K562 (cell line): ENCODE results near the gene PRMT5. TPM values are rescaled to one million over a fixed set of nuclear protein-coding genes. Genes with fewer than 3 reads are reported as not detected.

ENCODE experiments used
- AFF1 ChIP-seq, 2 experiments: fragments of 450-650 bp; IDR thresholded peaks; 2 replicates each; pipeline ENCODE4 v1.6.1; 2018; ENCODE audit warnings: mild to moderate bottlenecking in 2 of 2, low read depth in 1 of 2; ENCODE audit not compliant: partially characterized antibody in 2 of 2
- ATF6 ChIP-seq: sonication (generic); formaldehyde crosslinking; IDR thresholded peaks from 2 replicates; pipeline ENCODE4 v1.4.0; 2020; ENCODE audit warnings: mild to moderate bottlenecking, missing genetic modification reagents
- BRF2 ChIP-seq: IDR thresholded peaks from 3 replicates; pipeline ENCODE4 v1.6.1; 2011; ENCODE audit warnings: borderline replicate concordance, mild to moderate bottlenecking; ENCODE audit not compliant: insufficient read length, insufficient read depth
- C11orf30 ChIP-seq: fragments of 450-650 bp; IDR thresholded peaks from 2 replicates; pipeline ENCODE4 v1.6.1; 2016; ENCODE audit warnings: low read depth, mild to moderate bottlenecking
- CBFB ChIP-seq: sonication (generic); formaldehyde crosslinking; IDR thresholded peaks from 2 replicates; pipeline ENCODE4 v1.4.0; 2020; ENCODE audit warnings: mild to moderate bottlenecking, missing genetic modification reagents
- CBX1 ChIP-seq: sonication (generic); IDR thresholded peaks from 2 replicates; pipeline ENCODE4 v1.6.1; 2016; ENCODE audit warnings: antibody characterized with exemption, low read depth, mild to moderate bottlenecking
- GATAD2B ChIP-seq: fragments of 450-650 bp; IDR thresholded peaks from 2 replicates; pipeline ENCODE4 v1.6.1; 2017; ENCODE audit warnings: mild to moderate bottlenecking, borderline replicate concordance
- GTF2E2 ChIP-seq: fragments of 200-800 bp; sonication (Bioruptor generic); IDR thresholded peaks from 2 replicates; pipeline ENCODE4 v1.6.1; 2016; ENCODE audit warnings: missing genetic modification characterization, missing compliant biosample characterization
- HMBOX1 ChIP-seq: sonication (generic); IDR thresholded peaks from 2 replicates; pipeline ENCODE4 v1.6.1; 2016
- MCM3 ChIP-seq: fragments of 450-650 bp; IDR thresholded peaks from 2 replicates; pipeline ENCODE4 v1.6.1; 2016
- NFRKB ChIP-seq: fragments of 450-650 bp; IDR thresholded peaks from 2 replicates; pipeline ENCODE4 v1.6.1; 2016; ENCODE audit warnings: low read depth
- POLR2G ChIP-seq: fragments of 200-400 bp; formaldehyde crosslinking; IDR thresholded peaks from 2 replicates; pipeline ENCODE4 v1.6.1; 2017; ENCODE audit warnings: low read depth, mild to moderate bottlenecking, antibody characterized with exemption, low read length, moderate library complexity
- PTTG1 ChIP-seq: fragments of 450-650 bp; IDR thresholded peaks from 2 replicates; pipeline ENCODE4 v1.6.1; 2016; ENCODE audit warnings: low read depth, mild to moderate bottlenecking, missing genetic modification characterization, missing compliant biosample characterization
- RAD21 ChIP-seq, 2 experiments: fragments of 250-450 bp in 1 of 2; fragments of 450-650 bp in 1 of 2; sonication (Bioruptor Pico) in 1 of 2; formaldehyde crosslinking in 1 of 2; IDR thresholded peaks in 1 of 2; conservative IDR thresholded peaks in 1 of 2; 2 replicates each; pipeline versions ENCODE4 v1.4.0 to v1.8.0; 2020 to 2022; ENCODE audit warnings: mild to moderate bottlenecking in 2 of 2, moderate library complexity in 1 of 2
- ZBTB9 ChIP-seq: fragments of 450-650 bp; formaldehyde crosslinking; IDR thresholded peaks from 2 replicates; pipeline ENCODE4 v1.4.0; 2020; ENCODE audit warnings: mild to moderate bottlenecking, moderate library complexity
- ZNF644 ChIP-seq: fragments of 200-800 bp; sonication (Bioruptor generic); IDR thresholded peaks from 2 replicates; pipeline ENCODE4 v1.6.1; 2016; ENCODE audit warnings: low read depth, missing genetic modification characterization, missing compliant biosample characterization
- ZNF695 ChIP-seq: fragments of 450-650 bp; formaldehyde crosslinking; IDR thresholded peaks from 2 replicates; pipeline ENCODE4 v1.4.0; 2020; ENCODE audit warnings: mild to moderate bottlenecking, moderate library complexity
- ZZZ3 ChIP-seq: fragments of 450-650 bp; IDR thresholded peaks from 2 replicates; pipeline ENCODE4 v1.6.1; 2016; ENCODE audit warnings: antibody characterized with exemption, mild to moderate bottlenecking, moderate library complexity
- polyA plus RNA-seq, 8 experiments: library from polyadenylated mRNA; depleted of rRNA in 4 of 8; stranded (reverse) in 5 of 8; unstranded in 3 of 8; fragments of >200 nt; fragmentation: Nextera tagmentation in 2 of 8; fragmentation: Illumina TruSeq in 1 of 8; extraction: Ambion mirVana in 2 of 8; extraction: Trizol in 1 of 8; gene quantifications; 2 replicates each; pipeline versions ENCODE4 v1.2.1 to v1.2.3, GENCODE V29; 2011 to 2014; ENCODE audit warnings: inconsistent platforms in 1 of 8, missing spikeins in 1 of 8
- total RNA-seq, 7 experiments: library from RNA; depleted of rRNA in 6 of 7; stranded (reverse); fragments of >200 nt in 6 of 7; fragmentation: Illumina TruSeq in 2 of 7; extraction: Trizol in 2 of 7; gene quantifications; 2 replicates each; pipeline versions ENCODE4 v1.2.1 to v1.2.3, GENCODE V29; 2011 to 2021; ENCODE audit warnings: low replicate concordance in 1 of 7

PRMT5 gene
- total and polyA plus RNA-seq, 9 of the 15 experiments (the other 6 are each of a cell fraction or from before 2014, with no cell fraction given), result 114 to 552 (median 222) TPM

GRCh38 chr14:22918804-22919600 lies 10.2 kb downstream of the PRMT5 start, which contains the start of gene RBM23 (continued):
- TF ChIP-seq CBX1, result no peak
- no peak; the same call in 1 of the 2 replicates for TF ChIP-seq ZNF644 (tag)
- peak; percentile 84 for TF ChIP-seq POLR2G
- TF ChIP-seq MCM3, result no peak
- TF ChIP-seq HMBOX1, result no peak
- TF ChIP-seq C11orf30, result peak; percentile 84
- no peak for TF ChIP-seq GTF2E2 (tag)
- TF ChIP-seq ATF6 (CRISPR knock-in tag), result no peak
- no peak for TF ChIP-seq RAD21 (CRISPR knock-in tag; conservative IDR thresholded peaks at IDR 0.05 in 1 of 2, IDR thresholded peaks at IDR 0.05 in 1 of 2)
- peak; percentile 96 for TF ChIP-seq NFRKB
- TF ChIP-seq PTTG1 (tag), result no peak
- TF ChIP-seq AFF1 (IDR thresholded peaks at IDR 0.05; ENCODE audit: low read depth in 1 of 2, partially characterized antibody in 2 of 2), result peak in 1 of 2 experiments; percentile 55
- TF ChIP-seq GATAD2B, result no peak
- no peak for TF ChIP-seq ZZZ3
- TF ChIP-seq CBFB (CRISPR knock-in tag), result no peak
- no peak; the same call in 1 of the 2 replicates for TF ChIP-seq ZBTB9 (CRISPR knock-in tag)
- TF ChIP-seq BRF2, result no peak
- no peak for TF ChIP-seq ZNF695 (CRISPR knock-in tag)
